ENCODE data around the gene IGF1.

DNA sequence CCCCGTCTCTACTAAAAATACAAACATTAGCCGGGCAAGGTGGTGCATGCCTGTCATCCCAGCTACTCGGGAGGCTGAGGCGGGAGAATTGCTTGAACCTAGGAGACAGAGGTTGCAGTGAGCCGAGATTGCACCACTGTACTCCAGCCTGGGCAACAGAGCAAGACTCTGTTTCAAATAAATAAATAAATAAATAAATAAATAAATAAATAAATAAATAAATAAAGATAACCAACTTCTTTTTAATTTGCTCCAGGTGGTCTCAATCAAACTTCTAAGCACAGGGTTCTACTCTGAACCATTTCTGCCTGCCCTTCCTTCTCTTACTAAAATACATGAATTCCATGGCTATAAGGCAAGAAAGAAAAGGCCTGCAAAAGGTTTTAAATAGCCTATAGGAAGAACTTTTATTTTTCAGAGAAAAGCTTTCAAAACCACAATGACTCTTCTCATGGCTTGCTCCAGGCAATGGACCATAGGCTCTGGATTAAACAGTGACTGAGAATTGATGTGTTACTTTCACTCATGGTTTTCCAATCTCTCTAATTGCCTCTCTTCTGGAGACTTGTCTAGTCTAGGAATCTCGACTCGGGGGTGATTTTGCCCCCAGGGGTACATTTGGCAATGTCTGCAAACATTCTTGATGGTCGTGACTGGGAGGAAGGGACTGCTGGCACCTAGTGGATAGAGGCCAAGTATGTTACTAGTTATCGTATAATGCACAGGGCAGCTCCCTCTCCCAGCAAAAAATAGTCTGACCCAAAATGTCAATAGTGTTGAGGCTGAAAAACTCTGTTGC lies 14.4 kb downstream of the IGF1 start:
- TF ChIP-seq, protein P1, sequence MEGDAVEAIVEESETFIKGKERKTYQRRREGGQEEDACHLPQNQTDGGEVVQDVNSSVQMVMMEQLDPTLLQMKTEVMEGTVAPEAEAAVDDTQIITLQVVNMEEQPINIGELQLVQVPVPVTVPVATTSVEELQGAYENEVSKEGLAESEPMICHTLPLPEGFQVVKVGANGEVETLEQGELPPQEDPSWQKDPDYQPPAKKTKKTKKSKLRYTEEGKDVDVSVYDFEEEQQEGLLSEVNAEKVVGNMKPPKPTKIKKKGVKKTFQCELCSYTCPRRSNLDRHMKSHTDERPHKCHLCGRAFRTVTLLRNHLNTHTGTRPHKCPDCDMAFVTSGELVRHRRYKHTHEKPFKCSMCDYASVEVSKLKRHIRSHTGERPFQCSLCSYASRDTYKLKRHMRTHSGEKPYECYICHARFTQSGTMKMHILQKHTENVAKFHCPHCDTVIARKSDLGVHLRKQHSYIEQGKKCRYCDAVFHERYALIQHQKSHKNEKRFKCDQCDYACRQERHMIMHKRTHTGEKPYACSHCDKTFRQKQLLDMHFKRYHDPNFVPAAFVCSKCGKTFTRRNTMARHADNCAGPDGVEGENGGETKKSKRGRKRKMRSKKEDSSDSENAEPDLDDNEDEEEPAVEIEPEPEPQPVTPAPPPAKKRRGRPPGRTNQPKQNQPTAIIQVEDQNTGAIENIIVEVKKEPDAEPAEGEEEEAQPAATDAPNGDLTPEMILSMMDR (IDR thresholded peaks at IDR 0.05): no peak
- no peak for TF ChIP-seq POLR2A (IDR thresholded peaks at IDR 0.05; ENCODE audit: low read depth)
